CD4-positive, alpha-beta T cell treated with Interleukin-6 for 4 hours (primary cell): ENCODE data around the gene ZNF415.
"Not testable (repeated sequence)": the region's sequence is repeated elsewhere in the genome, so short reads cannot be mapped to it uniquely, and the experiment has no call there.

ENCODE experiments used
- DNase-seq: peaks from one replicate; pipeline ENCODE4 v3.0.0-alpha.2; 2020; ENCODE audit warnings: mixed read lengths

The ZNF415 gene

GRCh38 chr19:53132141-53132991 is at the start of gene ZNF415:
Gene ZNF415 (minus strand): TSS chr19:53132910. CDS start chr19:53122676, 10,234 bp downstream.
- peak; percentile 45 for DNase-seq

GRCh38 chr19:53182202-53182601 is 49.5 kb upstream of the ZNF415 start:
- no peak for DNase-seq

GRCh38 chr19:53177986-53178385 is 45.3 kb upstream of the ZNF415 start:
- DNase-seq = no peak

GRCh38 chr19:53172889-53173288 is 40.2 kb upstream of the ZNF415 start:
- no peak for DNase-seq

GRCh38 chr19:53165691-53166091 is 33.0 kb upstream of the ZNF415 start:
- no peak for DNase-seq

GRCh38 chr19:53161123-53161522 is 28.4 kb upstream of the ZNF415 start:
- DNase-seq = no peak

- DNase-seq = no peak
Observed at GRCh38 chr19:53160350-53160749, 27.6 kb upstream of the ZNF415 start.

- DNase-seq = peak; percentile 35
Observed at GRCh38 chr19:53158119-53158656, 25.5 kb upstream of the ZNF415 start.

- DNase-seq = no peak
Observed at GRCh38 chr19:53157626-53158025, 24.9 kb upstream of the ZNF415 start.

- no peak for DNase-seq
Observed at GRCh38 chr19:53156850-53157249, 24.1 kb upstream of the ZNF415 start.

- DNase-seq = no peak
Observed at GRCh38 chr19:53147645-53148044, 14.9 kb upstream of the ZNF415 start.

GRCh38 chr19:53140351-53140750 is 7.6 kb upstream of the ZNF415 start:
- DNase-seq = no peak

- DNase-seq = no peak
Observed at GRCh38 chr19:53136432-53136831, 3.7 kb upstream of the ZNF415 start.

- DNase-seq = no peak
Observed at GRCh38 chr19:53131727-53132126, 983 bp downstream of the ZNF415 start.

- DNase-seq = no peak
Observed at GRCh38 chr19:53131085-53131590, 1.6 kb downstream of the ZNF415 start.

- DNase-seq = no peak
Observed at GRCh38 chr19:53130506-53130905, 2.2 kb downstream of the ZNF415 start.

GRCh38 chr19:53126733-53127526 is 5.8 kb downstream of the ZNF415 start:
- DNase-seq = not testable (repeated sequence)

- no peak for DNase-seq
Observed at GRCh38 chr19:53123400-53123799, 9.3 kb downstream of the ZNF415 start.

GRCh38 chr19:53112286-53112685 is 20.4 kb downstream of the ZNF415 start:
- DNase-seq = no peak

- DNase-seq = no peak
Observed at GRCh38 chr19:53109527-53109926, 23.2 kb downstream of the ZNF415 start.

- DNase-seq = peak; percentile 100
Observed at GRCh38 chr19:53103234-53104203, 29.2 kb downstream of the ZNF415 start, which contains the start of gene ZNF160. Gene ZNF160 (minus strand): TSS chr19:53103422. CDS start chr19:53086276, 17,146 bp downstream.

GRCh38 chr19:53102756-53103233 is 29.9 kb downstream of the ZNF415 start:
- DNase-seq = peak; percentile 36
